Lower lobe of right lung (tissue), 2 donors: ENCODE measurements around the gene COLEC12. TPM values are rescaled to one million over a fixed set of nuclear protein-coding genes. Genes with fewer than 3 reads are reported as not detected.

Experiments used
- ATAC-seq, 2 donors: fragments of 200-7000 bp; cut with Tn5 transposase; one replicate each; pipeline ENCODE4 v1.9.1; 2020 to 2022; ENCODE audit warnings: mild to moderate bottlenecking in 2 of 2, moderate library complexity in 2 of 2
- DNase-seq: peaks from one replicate; pipeline ENCODE4 v3.0.0-alpha.2; 2020
- H3K27ac ChIP-seq: fragments of 200-600 bp; one replicate; pipeline ENCODE4 v1.8.0; 2022
- H3K27me3 ChIP-seq: fragments of 200-600 bp; one replicate; pipeline ENCODE4 v1.8.0; 2022; ENCODE audit warnings: low read depth
- H3K36me3 ChIP-seq: fragments of 200-600 bp; one replicate; pipeline ENCODE4 v1.8.0; 2022; ENCODE audit warnings: mild to moderate bottlenecking
- H3K4me1 ChIP-seq: fragments of 200-600 bp; one replicate; pipeline ENCODE4 v1.8.0; 2022
- H3K4me3 ChIP-seq: fragments of 200-600 bp; one replicate; pipeline ENCODE4 v1.8.0; 2022; ENCODE audit warnings: mild to moderate bottlenecking
- H3K9me3 ChIP-seq: fragments of 200-600 bp; one replicate; pipeline ENCODE4 v1.8.0; 2022
- CTCF ChIP-seq: fragments of 200-600 bp; IDR thresholded peaks from one replicate; pipeline ENCODE4 v1.8.0; 2022; ENCODE audit warnings: antibody characterized with exemption, mild to moderate bottlenecking
- intact Hi-C: fragments of 100-400 bp; cut with DNase I; formaldehyde crosslinking; loops from one replicate; pipeline ENCODE4 v1.11.0; 2022
- total RNA-seq: library from RNA; stranded (reverse); fragmentation: NEBNext Ultra II Directional; extraction: Animal tissue kit (Norgen Biotek cat#: 25700); gene quantifications from one replicate; pipeline ENCODE4 v1.2.1, GENCODE V29; 2021
- donor health status: DM: no; HTN: yes; CAD: no; lungs with severe emphysema.

Gene COLEC12
- total RNA-seq, 1 donor from 2014 or later = 79.2 TPM

GRCh38 chr18:382423-382984 lies 118.0 kb downstream of the COLEC12 start:
- Histone ChIP-seq H3K36me3 (no peaks in the 10 kb centered on the region), H3K27ac (no peak overlapping the region), H3K4me3 (no peak overlapping the region), H3K9me3 (no peaks in the 10 kb centered on the region), H3K4me1 (peaks cover 22% of the 10 kb centered on the region), H3K27me3 (no peaks in the 10 kb centered on the region)
- no peak for DNase-seq
- no peak for TF ChIP-seq CTCF
- intact Hi-C loops = no loop called here
- ATAC-seq = no peak

GRCh38 chr18:379681-380330 lies 120.7 kb downstream of the COLEC12 start:
- ATAC-seq (peak; percentile 77 to 79), DNase-seq (peak; percentile 83)
- peaks cover 49% of the 10 kb centered on the region for H3K4me1 ChIP-seq
- no peak for TF ChIP-seq CTCF
- H3K27ac ChIP-seq = no peak overlapping the region
- intact Hi-C loops = no loop called here
- no peaks in the 10 kb centered on the region for H3K9me3 ChIP-seq
- H3K27me3 ChIP-seq = no peaks in the 10 kb centered on the region
- no peak overlapping the region for H3K4me3 ChIP-seq
- no peaks in the 10 kb centered on the region for H3K36me3 ChIP-seq

- no peak overlapping the region for H3K4me3 ChIP-seq
- DNase-seq (no peak), ATAC-seq (no peak)
- H3K27me3 ChIP-seq = no peaks in the 10 kb centered on the region
- no peak for TF ChIP-seq CTCF
- H3K4me1 ChIP-seq = peaks cover 49% of the 10 kb centered on the region
- intact Hi-C loops = no loop called here
- no peak overlapping the region for H3K27ac ChIP-seq
- H3K36me3 ChIP-seq = no peaks in the 10 kb centered on the region
- no peaks in the 10 kb centered on the region for H3K9me3 ChIP-seq
Observed at GRCh38 chr18:378079-378478, 122.4 kb downstream of the COLEC12 start.

DNA sequence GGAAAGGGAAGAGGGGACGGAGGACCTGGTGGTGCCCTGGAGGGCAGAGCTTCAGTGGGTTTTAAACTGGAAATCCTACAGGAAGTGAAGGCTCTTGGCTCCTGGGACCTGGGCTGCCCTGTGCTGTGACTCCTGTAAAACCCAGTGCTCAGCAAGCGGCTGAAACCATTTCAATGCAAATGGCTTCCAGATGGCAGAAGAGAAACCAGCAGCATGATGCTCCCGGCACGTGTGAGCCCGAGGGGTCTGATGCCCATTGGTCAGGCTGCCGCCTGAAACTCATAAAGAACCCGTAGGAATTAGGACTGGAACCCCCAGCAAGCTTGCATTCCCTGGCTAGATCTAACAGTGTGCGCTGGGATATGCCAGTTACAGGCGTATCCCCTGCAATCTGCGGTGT lies 123.4 kb downstream of the COLEC12 start:
- ATAC-seq (no peak), DNase-seq (no peak)
- Histone ChIP-seq H3K27me3 (no peaks in the 10 kb centered on the region), H3K4me1 (peaks cover 51% of the 10 kb centered on the region), H3K27ac (no peak overlapping the region), H3K9me3 (no peaks in the 10 kb centered on the region), H3K4me3 (no peak overlapping the region), H3K36me3 (no peaks in the 10 kb centered on the region)
- intact Hi-C loops = no loop called here
- no peak for TF ChIP-seq CTCF

DNA sequence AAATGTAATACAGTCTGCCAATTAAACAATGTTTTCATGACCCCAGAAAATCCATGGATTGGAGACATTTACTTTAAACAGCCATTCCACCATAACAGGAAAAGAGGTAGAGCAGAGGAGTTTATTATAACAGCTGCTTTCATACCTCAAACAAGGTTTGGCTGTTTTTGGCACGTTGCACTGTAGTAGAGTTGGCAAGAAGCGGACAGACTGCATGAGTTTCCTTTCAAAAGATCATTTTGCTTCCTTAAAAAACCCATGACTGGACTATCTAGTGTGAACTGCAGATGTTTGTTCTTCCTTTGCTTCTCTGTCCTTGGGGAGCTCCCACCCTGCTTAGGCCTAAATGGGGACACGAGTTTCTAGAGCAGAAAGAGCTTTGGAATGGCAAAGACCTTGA lies 124.2 kb downstream of the COLEC12 start:
- no peak overlapping the region for H3K27ac ChIP-seq

More for the DNA sequence above, 124.2 kb downstream of the COLEC12 start:
- no peaks in the 10 kb centered on the region for H3K27me3 ChIP-seq
- H3K9me3 ChIP-seq = no peaks in the 10 kb centered on the region
- DNase-seq (no peak), ATAC-seq (no peak)
- no peak for TF ChIP-seq CTCF
- H3K4me1 ChIP-seq = peaks cover 59% of the 10 kb centered on the region
- H3K4me3 ChIP-seq = no peak overlapping the region
- no peaks in the 10 kb centered on the region for H3K36me3 ChIP-seq
- intact Hi-C loops = no loop called here
